IMR-90 (cell line): Measurements from ENCODE around the gene PRRC2A. TPM values are rescaled to one million over a fixed set of nuclear protein-coding genes. Genes with fewer than 3 reads are reported as not detected.

Experiments
- ATAC-seq: fragments of 200-7000 bp; cut with Tn5 transposase; 2 replicates; pipeline ENCODE4 v1.9.1; 2020; ENCODE audit warnings: low read depth, mild to moderate bottlenecking, moderate library complexity
- BruUV-seq: library from RNA; stranded (reverse); fragments of 400-500 nt; replicated peaks from 2 replicates; lab custom pipeline; 2021; lab: Mats Ljungman, UMichigan
- CTCF ChIA-PET: fragments of 300-600 bp; formaldehyde crosslinking; extraction: SDS; loops from one replicate; lab custom pipeline; 2021; ENCODE audit warnings: antibody characterized with exemption; lab: Yijun Ruan, JAX
- POLR2A ChIA-PET: fragments of 300-600 bp; sonication (Branson Sonifier 250); formaldehyde crosslinking; loops from one replicate; lab custom pipeline; 2022; ENCODE audit warnings: antibody characterized with exemption; ENCODE audit not compliant: unreplicated experiment; lab: Charles Lee
- DNase-seq: peaks from one replicate; pipeline ENCODE4 v3.0.0; 2013
- H2AFZ ChIP-seq: replicated peaks from 2 replicates; pipeline ENCODE3; 2013; ENCODE audit warnings: low read length, mild to moderate bottlenecking; ENCODE audit not compliant: poor library complexity
- H2AK5ac ChIP-seq: 2 replicates; pipeline ENCODE4 v1.6.1; 2013; ENCODE audit warnings: low read depth, low read length, inconsistent platforms
- H2AK9ac ChIP-seq: replicated peaks from 2 replicates; pipeline ENCODE3; 2013; ENCODE audit warnings: mild to moderate bottlenecking, low read depth, low read length, moderate library complexity; ENCODE audit not compliant: poor library complexity
- H2BK120ac ChIP-seq: 2 replicates; pipeline ENCODE4 v1.6.1; 2013; ENCODE audit warnings: low read depth, low read length, inconsistent platforms
- H2BK15ac ChIP-seq: 3 replicates; pipeline ENCODE4 v1.6.1; 2013; ENCODE audit warnings: low read depth, low read length, inconsistent platforms
- H2BK20ac ChIP-seq: 2 replicates; pipeline ENCODE4 v1.6.1; 2013; ENCODE audit warnings: low read depth, mild to moderate bottlenecking, inconsistent platforms, low read length, moderate library complexity
- H2BK5ac ChIP-seq: 2 replicates; pipeline ENCODE4 v1.6.1; 2013; ENCODE audit warnings: mild to moderate bottlenecking, low read depth, low read length, inconsistent platforms; ENCODE audit not compliant: poor library complexity, severe bottlenecking
- H3K14ac ChIP-seq: replicated peaks from 2 replicates; pipeline ENCODE4 v1.6.1; 2013; ENCODE audit warnings: low read depth, low read length, inconsistent platforms
- H3K18ac ChIP-seq: 2 replicates; pipeline ENCODE4 v1.6.1; 2013; ENCODE audit warnings: low read depth, low read length, control low read depth
- H3K23ac ChIP-seq: 2 replicates; pipeline ENCODE4 v1.6.1; 2013; ENCODE audit warnings: low read depth, low read length, inconsistent platforms
- H3K27ac ChIP-seq: 2 replicates; pipeline ENCODE4 v1.5.1; 2013; ENCODE audit warnings: mild to moderate bottlenecking, control low read depth, low read length; ENCODE audit not compliant: insufficient read depth
- H3K27me3 ChIP-seq: 2 replicates; pipeline ENCODE4 v1.6.1; 2013; ENCODE audit warnings: low read length; ENCODE audit not compliant: control insufficient read depth, insufficient read depth
- H3K36me3 ChIP-seq: 2 replicates; pipeline ENCODE4 v1.6.1; 2013; ENCODE audit warnings: low read length, mixed read lengths; ENCODE audit not compliant: control insufficient read depth, insufficient read depth
- H3K4ac ChIP-seq: 2 replicates; pipeline ENCODE4 v1.6.1; 2013; ENCODE audit warnings: low read depth, low read length, inconsistent platforms
- H3K4me1 ChIP-seq: 2 replicates; pipeline ENCODE4 v1.6.1; 2013; ENCODE audit warnings: low read length, mixed read lengths; ENCODE audit not compliant: control insufficient read depth, insufficient read depth
- H3K4me2 ChIP-seq: 2 replicates; pipeline ENCODE4 v1.6.1; 2013; ENCODE audit warnings: low read depth, mild to moderate bottlenecking, control low read depth, low read length, moderate library complexity
- H3K4me3 ChIP-seq: 2 replicates; pipeline ENCODE4 v1.5.1; 2013; ENCODE audit warnings: low read depth, mild to moderate bottlenecking, control low read depth, low read length, moderate library complexity; ENCODE audit not compliant: insufficient read depth
- H3K56ac ChIP-seq: 2 replicates; pipeline ENCODE4 v1.6.1; 2013; ENCODE audit warnings: low read length, inconsistent platforms; ENCODE audit not compliant: insufficient read depth; ENCODE audit errors: extremely low read depth
- H3K79me1 ChIP-seq, 2 experiments: 2 replicates each; pipeline ENCODE4 v1.6.1; 2013; ENCODE audit warnings: low read length in 2 of 2, inconsistent platforms in 1 of 2, low read depth in 1 of 2
- H3K9ac ChIP-seq: 2 replicates; pipeline ENCODE4 v1.6.1; 2013; ENCODE audit warnings: low read depth, low read length, control low read depth
- H3K9me1 ChIP-seq: 2 replicates; pipeline ENCODE4 v1.6.1; 2013; ENCODE audit warnings: low read length, inconsistent platforms; ENCODE audit not compliant: insufficient read depth
- H3K9me3 ChIP-seq: 2 replicates; pipeline ENCODE4 v1.6.1; 2013; ENCODE audit warnings: low read length; ENCODE audit not compliant: control insufficient read depth, insufficient read depth
- H4K20me1 ChIP-seq: 2 replicates; pipeline ENCODE4 v1.6.1; 2013; ENCODE audit warnings: low read length, inconsistent platforms; ENCODE audit not compliant: insufficient read depth
- H4K5ac ChIP-seq: 2 replicates; pipeline ENCODE4 v1.6.1; 2013; ENCODE audit warnings: mild to moderate bottlenecking, low read depth, low read length, control low read depth
- H4K8ac ChIP-seq, 2 experiments: 2 replicates each; pipeline ENCODE4 v1.6.1; 2013; ENCODE audit warnings: low read depth in 2 of 2, low read length in 2 of 2, control low read depth in 1 of 2, inconsistent platforms in 1 of 2
- H4K91ac ChIP-seq: 2 replicates; pipeline ENCODE4 v1.6.1; 2013; ENCODE audit warnings: low read depth, low read length, inconsistent platforms; ENCODE audit not compliant: insufficient read depth
- BHLHE40 ChIP-seq: fragments of 150-350 bp; IDR thresholded peaks from 2 replicates; pipeline ENCODE4 v1.6.1; 2016; ENCODE audit warnings: mild to moderate bottlenecking, low read depth, low read length
- CTCF ChIP-seq: conservative IDR thresholded peaks from 2 replicates; pipeline ENCODE4 v1.5.1; 2012; ENCODE audit warnings: mild to moderate bottlenecking, low read depth, low read length, improper control_type of control experiment
- MAZ ChIP-seq: IDR thresholded peaks from 2 replicates; pipeline ENCODE4 v1.6.1; 2012; ENCODE audit warnings: low read depth, mild to moderate bottlenecking, low read length, improper control_type of control experiment, moderate library complexity, borderline replicate concordance
- MXI1 ChIP-seq: IDR thresholded peaks from 2 replicates; pipeline ENCODE4 v1.6.1; 2012; ENCODE audit warnings: low read depth, mild to moderate bottlenecking, low read length, moderate library complexity, borderline replicate concordance
- NFE2L2 ChIP-seq: fragments of 150-350 bp; IDR thresholded peaks from 2 replicates; pipeline ENCODE4 v1.6.1; 2016; ENCODE audit warnings: low read depth, mild to moderate bottlenecking, low read length
- RCOR1 ChIP-seq: IDR thresholded peaks from 2 replicates; pipeline ENCODE4 v1.6.1; 2012; ENCODE audit warnings: mild to moderate bottlenecking, low read length, improper control_type of control experiment; ENCODE audit not compliant: insufficient replicate concordance
- WGBS, 2 experiments: methylation state at CpG; one replicate each; pipeline versions ENCODE4 v1.1.5 to v1.1.7; 2013; ENCODE audit warnings: missing lambda C conversion rate in 2 of 2; ENCODE audit not compliant: insufficient read length in 1 of 2; ENCODE audit errors: extremely low coverage in 2 of 2; 5-methylcytosine and 5-hydroxymethylcytosine counted together
- dilution Hi-C: fragments of 300-500 bp; cut with HindIII; formaldehyde crosslinking; loops from one replicate; pipeline ENCODE4 v1.14.3; 2018; ENCODE audit warnings: low sequenced_read_pairs; ENCODE audit not compliant: unreplicated experiment
- in situ Hi-C: fragments of 300-500 bp; cut with MboI; formaldehyde crosslinking; loops from 3 replicates; pipeline ENCODE4 v1.14.3; 2019; ENCODE audit warnings: low sequenced_read_pairs, inconsistent platforms, mixed read lengths
- intact Hi-C: fragments of 100-400 bp; cut with micrococcal nuclease; formaldehyde crosslinking; loops from 2 replicates; pipeline ENCODE4 v1.10.0; 2022
- polyA plus RNA-seq, 3 experiments: library from polyadenylated mRNA; depleted of rRNA; stranded (reverse); fragments of >200 nt; gene quantifications; 2 replicates each; pipeline ENCODE4 v1.2.3, GENCODE V29; 2012; ENCODE audit warnings: low replicate concordance in 1 of 3
- total RNA-seq: library from RNA; depleted of rRNA; stranded (reverse); fragments of >200 nt; gene quantifications from 2 replicates; pipeline ENCODE4 v1.2.3, GENCODE V29; 2012

The PRRC2A gene
- total and polyA plus RNA-seq, 2 of the 4 experiments (the other 2 are of a cell fraction): 7.7 to 88.6 TPM

DNA sequence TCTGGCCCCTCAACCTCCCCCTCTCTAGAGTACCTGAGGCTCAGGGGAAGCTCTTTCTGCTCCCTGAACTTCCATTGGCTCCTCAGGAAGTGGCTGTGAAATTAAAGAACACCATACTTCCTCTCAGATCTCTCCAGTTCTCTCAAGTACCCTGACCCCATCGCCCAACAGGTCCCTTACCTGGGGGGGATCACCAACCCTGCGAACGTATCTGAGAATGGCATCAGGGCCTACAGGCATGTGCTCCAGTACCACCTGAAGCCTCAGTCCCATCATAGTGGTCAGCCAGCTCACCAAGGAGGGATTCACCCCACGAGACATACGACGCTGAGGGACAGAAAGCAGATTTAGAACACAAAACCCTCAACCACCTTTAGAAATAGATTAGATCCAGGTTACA lies 20.1 kb downstream of the PRRC2A start:
- H3K18ac ChIP-seq: no peak overlapping the region
- H3K27me3 ChIP-seq: no peaks in the 10 kb centered on the region
- H3K79me1 ChIP-seq: peaks cover 11 to 16% of the 10 kb centered on the region in 2 experiments; a peak in 3 of 4 replicates
- dilution Hi-C loops (no loop called here), intact Hi-C loops (no loop called here), in situ Hi-C loops (no loop called here)
- H2AK5ac ChIP-seq: no peak overlapping the region
- H4K5ac ChIP-seq: no peak overlapping the region
- H3K4me1 ChIP-seq: no peaks in the 10 kb centered on the region; the same call in 1 of the 2 replicates
- TF ChIP-seq RCOR1 (no peak), MXI1 (no peak), CTCF (no peak), NFE2L2 (no peak), MAZ (no peak), BHLHE40 (no peak)
- H2BK20ac ChIP-seq: no peak overlapping the region
- H2BK15ac ChIP-seq: no peak overlapping the region
- H3K14ac ChIP-seq: no peak overlapping the region
- WGBS, 2 experiments: 94% methylated on average over 3 of the region's 6 CpGs; no CpG with 5 or more reads in 1 of the 2 experiments
- ATAC-seq: no peak
- H3K4ac ChIP-seq: no peak overlapping the region
- BruUV-seq: TSS peak; percentile 93
- no peak for DNase-seq
- H2BK120ac ChIP-seq: no peak overlapping the region
- H2AFZ ChIP-seq: no peak overlapping the region
- no peak overlapping the region for H3K4me3 ChIP-seq
- H3K56ac ChIP-seq: no peak overlapping the region
- POLR2A ChIA-PET: interaction anchor here (1.3 kb wide), 1 partner anchor 20 kb away, joined by 3 read pairs; the partner anchor contains the start of gene C6orf47
- H3K4me2 ChIP-seq: no peak overlapping the region
- peaks cover 10% of the 10 kb centered on the region for H4K20me1 ChIP-seq
- H3K27ac ChIP-seq: no peak overlapping the region
- no peaks in the 10 kb centered on the region for H3K9me3 ChIP-seq
- H3K36me3 ChIP-seq: peaks cover 81% of the 10 kb centered on the region
- H3K9me1 ChIP-seq: 0 out of 2 replicates have a peak, but pooled peaks cover 3% of the 10 kb centered on the region
- CTCF ChIA-PET: no interaction called here
- no peak overlapping the region for H4K91ac ChIP-seq
- no peak overlapping the region for H3K23ac ChIP-seq
- H2AK9ac ChIP-seq: no peak overlapping the region
- H2BK5ac ChIP-seq: no peak overlapping the region
- no peak overlapping the region for H4K8ac ChIP-seq
- no peak overlapping the region for H3K9ac ChIP-seq
